Suppressor macrophage treated with lipopolysaccharide for 4 hours (primary cell): ENCODE results near the gene ELMOD3.
"Not testable (repeated sequence)": the region's sequence is repeated elsewhere in the genome, so short reads cannot be mapped to it uniquely, and the experiment has no call there.

Experiments
- DNase-seq: peaks from one replicate; pipeline ENCODE4 v3.0.0-alpha.2; 2020

Gene ELMOD3

GRCh38 chr2:85377083-85377482, 22.5 kb downstream of the ELMOD3 start:
- DNase-seq: no peak

- DNase-seq: no peak
Observed at GRCh38 chr2:85378257-85378656, 23.7 kb downstream of the ELMOD3 start.

GRCh38 chr2:85380048-85380447, 25.5 kb downstream of the ELMOD3 start:
- DNase-seq: no peak

- not testable (repeated sequence) for DNase-seq
Observed at GRCh38 chr2:85383151-85383550, 28.6 kb downstream of the ELMOD3 start.

- DNase-seq: no peak
Observed at GRCh38 chr2:85383850-85384249, 29.3 kb downstream of the ELMOD3 start.

GRCh38 chr2:85385746-85386145, 31.2 kb downstream of the ELMOD3 start:
- no peak for DNase-seq

- DNase-seq: no peak
Observed at GRCh38 chr2:85387754-85388153, 33.2 kb downstream of the ELMOD3 start.

- DNase-seq: no peak
Observed at GRCh38 chr2:85388878-85389538, 34.4 kb downstream of the ELMOD3 start.

GRCh38 chr2:85390941-85391669, 36.5 kb downstream of the ELMOD3 start:
- peak; percentile 65 for DNase-seq

GRCh38 chr2:85393836-85394235, 39.3 kb downstream of the ELMOD3 start:
- no peak for DNase-seq

- no peak for DNase-seq
Observed at GRCh38 chr2:85394261-85394681, 39.7 kb downstream of the ELMOD3 start.

GRCh38 chr2:85394976-85395375, 40.4 kb downstream of the ELMOD3 start:
- no peak for DNase-seq

- no peak for DNase-seq
Observed at GRCh38 chr2:85395912-85396475, 41.4 kb downstream of the ELMOD3 start.

GRCh38 chr2:85396531-85397470, 42.2 kb downstream of the ELMOD3 start:
- DNase-seq: no peak

GRCh38 chr2:85397925-85398331, 43.4 kb downstream of the ELMOD3 start:
- no peak for DNase-seq

GRCh38 chr2:85398426-85399182, 44.0 kb downstream of the ELMOD3 start:
- no peak for DNase-seq

- DNase-seq: no peak
Observed at GRCh38 chr2:85399183-85399455, 44.5 kb downstream of the ELMOD3 start.

- no peak for DNase-seq
Observed at GRCh38 chr2:85400023-85400422, 45.5 kb downstream of the ELMOD3 start.

GRCh38 chr2:85400541-85401463, 46.2 kb downstream of the ELMOD3 start:
- no peak for DNase-seq

GRCh38 chr2:85401464-85401805, 46.9 kb downstream of the ELMOD3 start:
- DNase-seq: no peak

- no peak for DNase-seq
Observed at GRCh38 chr2:85401844-85402243, 47.3 kb downstream of the ELMOD3 start.
